Left colon (tissue), 2 donors: ENCODE data around the gene ZDHHC7. TPM values are rescaled to one million over a fixed set of nuclear protein-coding genes. Genes with fewer than 3 reads are reported as not detected.

Experiments used
- ATAC-seq: fragments of 200-7000 bp; cut with Tn5 transposase; one replicate; pipeline ENCODE4 v1.9.1; 2020; ENCODE audit warnings: mild to moderate bottlenecking, moderate library complexity
- DNase-seq, 2 donors: peaks; one replicate each; pipeline ENCODE4 v3.0.0-alpha.2; 2020
- intact Hi-C, 2 donors: fragments of 100-400 bp; cut with DNase I in 1 of 2; cut with micrococcal nuclease in 1 of 2; formaldehyde crosslinking; loops; one replicate each; pipeline versions ENCODE4 v1.11.2 to v1.14.0; 2022; cut with DNase I, micrococcal nuclease
- total RNA-seq, 2 donors: library from RNA; stranded (reverse); fragmentation: NEBNext Ultra II Directional; extraction: Animal tissue kit (Norgen Biotek cat#: 25700); gene quantifications; one replicate each; pipeline ENCODE4 v1.2.1, GENCODE V29; 2021
- donor health status: DM: no; HTN: no; CAD: no.
- donor health status: DM: yes; HTN: yes; CAD: no.

The ZDHHC7 gene
- total RNA-seq, 2 donors from 2014 or later = 73.9 to 76.9 TPM

- ATAC-seq (peak; percentile 78), DNase-seq (peak; percentile 69 to 77)
- intact Hi-C loops = no loop called here
Measured at GRCh38 chr16:84982434-84982833, 28.9 kb downstream of the ZDHHC7 start.

- no peak for ATAC-seq
- DNase-seq = no peak
- intact Hi-C loops = loop anchor here in 1 of 2 donors (10.0 kb wide), 1 partner anchor 225 kb away; no protein-coding TSS in a partner anchor
Measured at GRCh38 chr16:84979516-84979915, 31.8 kb downstream of the ZDHHC7 start.

- DNase-seq = peak in 1 of 2 donors; percentile 40
- no peak for ATAC-seq
Measured at GRCh38 chr16:84976644-84977400, 34.5 kb downstream of the ZDHHC7 start.

GRCh38 chr16:84975522-84975921 lies 35.8 kb downstream of the ZDHHC7 start:
- no peak for ATAC-seq
- intact Hi-C loops = loop anchor here in 1 of 2 donors (10.0 kb wide), 1 partner anchor 221 kb away; no protein-coding TSS in a partner anchor
- no peak for DNase-seq

More at GRCh38 chr16:84976644-84977400, 34.5 kb downstream of the ZDHHC7 start:
- intact Hi-C loops = loop anchor here in 1 of 2 donors (10.0 kb wide), 1 partner anchor 222 kb away; no protein-coding TSS in a partner anchor

- intact Hi-C loops = loop anchor here in 1 of 2 donors (10.0 kb wide), 1 partner anchor 220 kb away; no protein-coding TSS in a partner anchor
- DNase-seq = no peak
Measured at GRCh38 chr16:84975066-84975465, 36.3 kb downstream of the ZDHHC7 start.

GRCh38 chr16:84973776-84974523 lies 37.4 kb downstream of the ZDHHC7 start:
- DNase-seq (no peak), ATAC-seq (no peak)
- intact Hi-C loops = loop anchor here (5.0 to 10.0 kb wide), 2 partner anchors 219 to 222 kb away; no protein-coding TSS in a partner anchor

More at GRCh38 chr16:84975066-84975465, 36.3 kb downstream of the ZDHHC7 start:
- no peak for ATAC-seq

GRCh38 chr16:84973236-84973635 lies 38.1 kb downstream of the ZDHHC7 start:
- ATAC-seq (no peak), DNase-seq (no peak)
- intact Hi-C loops = loop anchor here (5.0 to 10.0 kb wide), 2 partner anchors 218 to 221 kb away; no protein-coding TSS in a partner anchor

GRCh38 chr16:84970447-84971127 lies 40.7 kb downstream of the ZDHHC7 start:
- ATAC-seq (peak; percentile 84), DNase-seq (peak; percentile 65 to 81)
- intact Hi-C loops = loop anchor here (5.0 to 10.0 kb wide), 2 partner anchors 216 to 218 kb away; no protein-coding TSS in a partner anchor

GRCh38 chr16:84967828-84968227 lies 43.5 kb downstream of the ZDHHC7 start:
- intact Hi-C loops = no loop called here
- DNase-seq (no peak), ATAC-seq (no peak)

- intact Hi-C loops = no loop called here
- ATAC-seq = no peak
- DNase-seq = no peak
Measured at GRCh38 chr16:84965428-84966415, 45.6 kb downstream of the ZDHHC7 start.

- intact Hi-C loops = no loop called here
- no peak for DNase-seq
- no peak for ATAC-seq
Measured at GRCh38 chr16:84964386-84965128, 46.8 kb downstream of the ZDHHC7 start.

GRCh38 chr16:84963066-84963465 lies 48.3 kb downstream of the ZDHHC7 start:
- intact Hi-C loops = no loop called here
- DNase-seq (no peak), ATAC-seq (no peak)

GRCh38 chr16:84960942-84961341 lies 50.4 kb downstream of the ZDHHC7 start:
- DNase-seq (no peak), ATAC-seq (no peak)
- intact Hi-C loops = no loop called here

- no peak for ATAC-seq
- intact Hi-C loops = no loop called here
- DNase-seq = no peak
Measured at GRCh38 chr16:84959784-84960417, 51.4 kb downstream of the ZDHHC7 start.

GRCh38 chr16:84959045-84959576 lies 52.2 kb downstream of the ZDHHC7 start:
- intact Hi-C loops = no loop called here
- ATAC-seq (no peak), DNase-seq (no peak)

GRCh38 chr16:84957792-84958191 lies 53.5 kb downstream of the ZDHHC7 start:
- DNase-seq (no peak), ATAC-seq (no peak)
- intact Hi-C loops = no loop called here
